Gastrocnemius medialis (tissue), 4 donors: ENCODE results near the gene ADPRH. TPM values are rescaled to one million over a fixed set of nuclear protein-coding genes. Genes with fewer than 3 reads are reported as not detected.

Experiments used
- ATAC-seq, 2 donors: fragments of 150-250 bp; one replicate each; pipeline ENCODE4 v1.9.1; 2016
- DNase-seq, 2 donors: peaks; one replicate each; pipeline ENCODE4 v3.0.0-alpha.2; 2019
- H3K27ac ChIP-seq, 4 donors: fragments of 200-600 bp; sonication (generic); 1 replicate in 1 of 4; 2 replicates in 3 of 4; pipeline ENCODE4 v1.5.1; 2016 to 2018; ENCODE audit warnings: mild to moderate bottlenecking in 2 of 4, moderate library complexity in 1 of 4
- H3K27me3 ChIP-seq, 3 donors: fragments of 200-600 bp; sonication (generic) in 2 of 3; 1 replicate in 1 of 3; 2 replicates in 2 of 3; pipeline versions ENCODE4 v1.5.1 to v1.6.0; 2016 to 2019; ENCODE audit warnings: mild to moderate bottlenecking in 1 of 3, moderate library complexity in 1 of 3
- H3K36me3 ChIP-seq, 2 donors: fragments of 200-600 bp; sonication (generic) in 1 of 2; one replicate each; pipeline ENCODE4 v1.5.1; 2017 to 2018
- H3K4me1 ChIP-seq, 2 donors: fragments of 200-600 bp; sonication (generic) in 1 of 2; one replicate each; pipeline ENCODE4 v1.5.1; 2016 to 2017; ENCODE audit warnings: mild to moderate bottlenecking in 2 of 2
- H3K4me3 ChIP-seq, 4 donors: fragments of 200-600 bp; sonication (generic) in 3 of 4; 1 replicate in 1 of 4; 2 replicates in 3 of 4; pipeline ENCODE4 v1.5.1; 2016 to 2019; ENCODE audit warnings: mild to moderate bottlenecking in 2 of 4
- H3K9me3 ChIP-seq, 3 donors: fragments of 200-600 bp; sonication (generic) in 2 of 3; 1 replicate in 1 of 3; 2 replicates in 2 of 3; pipeline ENCODE4 v1.5.1; 2016 to 2019
- CTCF ChIP-seq, 5 experiments: fragments of 450-650 bp in 3 of 5; fragments of 200-600 bp in 2 of 5; sonication (generic) in 2 of 5; IDR thresholded peaks in 4 of 5; conservative IDR thresholded peaks in 1 of 5; 1 replicate in 4 of 5; 2 replicates in 1 of 5; pipeline ENCODE4 v1.5.1; 2016 to 2019; ENCODE audit warnings: antibody characterized with exemption in 5 of 5, mild to moderate bottlenecking in 3 of 5, moderate library complexity in 3 of 5
- POLR2A ChIP-seq, 2 donors: fragments of 450-650 bp; IDR thresholded peaks; one replicate each; pipeline ENCODE4 v1.6.1; 2017; ENCODE audit warnings: antibody characterized with exemption in 2 of 2, mild to moderate bottlenecking in 2 of 2, moderate library complexity in 2 of 2
- in situ Hi-C, 4 donors: fragments of 200-750 bp; cut with MboI; loops; one replicate each; pipeline versions ENCODE4 v1.15.0 to v1.8.0; 2017; ENCODE audit warnings: low sequenced_read_pairs in 4 of 4
- intact Hi-C: fragments of 100-400 bp; cut with DNase I; formaldehyde crosslinking; loops from one replicate; pipeline ENCODE4 v1.15.1; 2023; ENCODE audit warnings: low total_unique reads
- total RNA-seq, 4 donors: library from RNA; depleted of rRNA; stranded (reverse); fragments of >200 nt; gene quantifications; one replicate each; pipeline versions ENCODE4 v1.1.0 to v1.2.3, GENCODE V29; 2016

Gene ADPRH
- total RNA-seq, 4 donors from 2014 or later = 8.2 to 15.3 (median 10.3) TPM

GRCh38 chr3:119534296-119534695 is 45.0 kb upstream of the ADPRH start:
- in situ Hi-C loops = no loop called here
- ATAC-seq = no peak

GRCh38 chr3:119536757-119537156 is 42.5 kb upstream of the ADPRH start:
- Histone ChIP-seq H3K36me3 (no peaks in the 10 kb centered on the region), H3K27me3 (no peaks in the 10 kb centered on the region), H3K4me1 (no peaks in the 10 kb centered on the region), H3K4me3 (no peak overlapping the region), H3K27ac (no peak overlapping the region), H3K9me3 (no peaks in the 10 kb centered on the region)
- intact Hi-C loops (no loop called here), in situ Hi-C loops (no loop called here)
- DNase-seq (no peak), ATAC-seq (no peak)
- TF ChIP-seq CTCF (IDR thresholded peaks at IDR 0.05 in 4 of 5, conservative IDR thresholded peaks at IDR 0.05 in 1 of 5) (no peak), POLR2A (IDR thresholded peaks at IDR 0.05) (no peak)

More at GRCh38 chr3:119534296-119534695, 45.0 kb upstream of the ADPRH start:
- no peak for TF ChIP-seq POLR2A (IDR thresholded peaks at IDR 0.05)
- TF ChIP-seq CTCF (IDR thresholded peaks at IDR 0.05 in 4 of 5, conservative IDR thresholded peaks at IDR 0.05 in 1 of 5) = no peak
- H3K36me3 ChIP-seq = no peaks in the 10 kb centered on the region
- no peaks in the 10 kb centered on the region for H3K27me3 ChIP-seq
- H3K9me3 ChIP-seq = no peaks in the 10 kb centered on the region
- no peak for DNase-seq
- intact Hi-C loops = no loop called here
- no peak overlapping the region for H3K4me3 ChIP-seq
- H3K4me1 ChIP-seq = no peaks in the 10 kb centered on the region
- H3K27ac ChIP-seq = no peak overlapping the region

GRCh38 chr3:119538772-119539171 is 40.5 kb upstream of the ADPRH start:
- H3K27ac ChIP-seq = no peak overlapping the region
- H3K4me3 ChIP-seq = no peak overlapping the region
- no peaks in the 10 kb centered on the region for H3K9me3 ChIP-seq
- ATAC-seq = no peak
- TF ChIP-seq POLR2A (IDR thresholded peaks at IDR 0.05) = no peak
- TF ChIP-seq CTCF (IDR thresholded peaks at IDR 0.05 in 4 of 5, conservative IDR thresholded peaks at IDR 0.05 in 1 of 5) = no peak
- H3K4me1 ChIP-seq = no peaks in the 10 kb centered on the region
- no peaks in the 10 kb centered on the region for H3K36me3 ChIP-seq
- in situ Hi-C loops (no loop called here), intact Hi-C loops (no loop called here)
- no peak for DNase-seq
- no peaks in the 10 kb centered on the region for H3K27me3 ChIP-seq

GRCh38 chr3:119541547-119541946 is 37.7 kb upstream of the ADPRH start:
- TF ChIP-seq POLR2A (IDR thresholded peaks at IDR 0.05) = no peak
- TF ChIP-seq CTCF (IDR thresholded peaks at IDR 0.05 in 4 of 5, conservative IDR thresholded peaks at IDR 0.05 in 1 of 5) = no peak
- Histone ChIP-seq H3K27ac (no peak overlapping the region), H3K4me1 (no peaks in the 10 kb centered on the region), H3K4me3 (no peak overlapping the region), H3K36me3 (no peaks in the 10 kb centered on the region), H3K27me3 (no peaks in the 10 kb centered on the region), H3K9me3 (no peaks in the 10 kb centered on the region)
- DNase-seq (no peak), ATAC-seq (no peak)
- in situ Hi-C loops = no loop called here
- intact Hi-C loops = no loop called here

GRCh38 chr3:119542168-119542767 is 37.0 kb upstream of the ADPRH start:
- intact Hi-C loops (no loop called here), in situ Hi-C loops (no loop called here)

More at GRCh38 chr3:119542168-119542767, 37.0 kb upstream of the ADPRH start:
- no peak overlapping the region for H3K27ac ChIP-seq
- DNase-seq (no peak), ATAC-seq (no peak)
- H3K4me3 ChIP-seq = no peak overlapping the region
- no peaks in the 10 kb centered on the region for H3K27me3 ChIP-seq
- no peaks in the 10 kb centered on the region for H3K9me3 ChIP-seq
- H3K36me3 ChIP-seq = no peaks in the 10 kb centered on the region
- TF ChIP-seq POLR2A (IDR thresholded peaks at IDR 0.05) (no peak), CTCF (IDR thresholded peaks at IDR 0.05 in 4 of 5, conservative IDR thresholded peaks at IDR 0.05 in 1 of 5) (no peak)
- no peaks in the 10 kb centered on the region for H3K4me1 ChIP-seq
